K562 (cell line): Measurements from ENCODE around the gene RBPMS2. TPM values are rescaled to one million over a fixed set of nuclear protein-coding genes. Genes with fewer than 3 reads are reported as not detected.
A peak's percentile ranks its signal among the peaks of the same experiment; 100 is the strongest.

ENCODE experiments used
- ATAC-seq: fragments of 200-7000 bp; cut with Tn5 transposase; 3 replicates; pipeline ENCODE4 v1.9.1; 2020; ENCODE audit warnings: moderate library complexity
- BruUV-seq: library from RNA; stranded (reverse); fragments of 400-500 nt; replicated peaks from 2 replicates; lab custom pipeline; 2021; lab: Mats Ljungman, UMichigan
- CTCF ChIA-PET: fragments of 300-600 bp; formaldehyde crosslinking; extraction: SDS; loops from one replicate; lab custom pipeline; 2021; ENCODE audit warnings: low intra/inter-chr PET ratio; lab: Yijun Ruan, JAX
- POLR2A ChIA-PET: fragments of 300-600, 350-650 bp; sonication (Branson Sonifier 250); formaldehyde crosslinking; extraction: SDS; loops from one replicate; lab custom pipeline; 2021; ENCODE audit warnings: antibody characterized with exemption, inconsistent platforms; lab: Yijun Ruan, JAX
- DNase-seq, 4 experiments: peaks; one replicate each; pipeline versions ENCODE4 v3.0.0 to v3.0.0-alpha.2; 2011 to 2018; ENCODE audit warnings: low spot score in 3 of 4, mixed read lengths in 3 of 4; ENCODE audit errors: extremely low read depth in 1 of 4
- FAIRE-seq: peaks from 2 replicates; lab custom pipeline; 2011; peaks lifted over from hg19 to GRCh38; lab: Jason Lieb, UNC
- H2AFZ ChIP-seq: 2 replicates; pipeline ENCODE4 v1.6.0; 2011; ENCODE audit warnings: low read depth, low read length, control low read depth, inconsistent platforms
- H3K27ac ChIP-seq: fragments of 200-600 bp; 3 replicates; pipeline ENCODE4 v1.8.0; 2011; ENCODE audit warnings: low read depth, mild to moderate bottlenecking, control low read depth, inconsistent platforms, low read length, moderate library complexity, mixed read lengths; ENCODE audit errors: extremely low read depth
- H3K27me3 ChIP-seq, 2 experiments: fragments of 300-600 bp in 1 of 2; 2 replicates in 1 of 2; 3 replicates in 1 of 2; pipeline versions ENCODE4 v1.6.0 to v1.8.0; 2011; ENCODE audit warnings: inconsistent platforms in 2 of 2, low read length in 2 of 2, mild to moderate bottlenecking in 1 of 2, mixed read lengths in 1 of 2, moderate library complexity in 1 of 2; ENCODE audit not compliant: control insufficient read depth in 2 of 2, insufficient read depth in 2 of 2
- H3K36me3 ChIP-seq: fragments of 300-600 bp; 3 replicates; pipeline ENCODE4 v1.8.0; 2011; ENCODE audit warnings: mild to moderate bottlenecking, low read length, inconsistent platforms; ENCODE audit not compliant: control insufficient read depth, insufficient read depth
- H3K4me1 ChIP-seq, 2 experiments: fragments of 200-600 bp in 1 of 2; replicated peaks in 1 of 2; 2 replicates in 1 of 2; 3 replicates in 1 of 2; pipeline versions ENCODE4 v1.5.1 to v1.8.0; 2011; ENCODE audit warnings: inconsistent platforms in 2 of 2, low read length in 2 of 2, mild to moderate bottlenecking in 1 of 2, mixed read lengths in 1 of 2, moderate library complexity in 1 of 2; ENCODE audit not compliant: control insufficient read depth in 2 of 2, insufficient read depth in 2 of 2
- H3K4me2 ChIP-seq: 2 replicates; pipeline ENCODE4 v1.6.1; 2011; ENCODE audit warnings: low read length, control low read depth, inconsistent platforms, mixed read lengths; ENCODE audit not compliant: insufficient read depth
- H3K4me3 ChIP-seq: fragments of 200-600 bp; sonication (generic), shearing (Covaris generic); 2 replicates; pipeline ENCODE4 v1.5.1; 2016; ENCODE audit warnings: control low read depth, inconsistent platforms
- H3K79me2 ChIP-seq: fragments of 200-600 bp; 3 replicates; pipeline ENCODE4 v1.8.0; 2011; ENCODE audit warnings: low read length, inconsistent platforms; ENCODE audit not compliant: control insufficient read depth, insufficient read depth
- H3K9ac ChIP-seq, 2 experiments: 2 replicates each; pipeline versions ENCODE4 v1.6.0 to v1.6.1; 2011; ENCODE audit warnings: low read depth in 2 of 2, low read length in 2 of 2, control low read depth in 1 of 2, inconsistent platforms in 1 of 2, mild to moderate bottlenecking in 1 of 2, mixed read lengths in 1 of 2; ENCODE audit not compliant: insufficient read depth in 1 of 2
- H3K9me1 ChIP-seq: one replicate; pipeline ENCODE4 v1.6.0; 2011; ENCODE audit warnings: inconsistent platforms, mild to moderate bottlenecking, low read length, moderate library complexity; ENCODE audit not compliant: control insufficient read depth, insufficient read depth
- H3K9me3 ChIP-seq: replicated peaks from 2 replicates; pipeline ENCODE4 v1.5.1; 2011; ENCODE audit warnings: low read depth, low read length, inconsistent platforms; ENCODE audit not compliant: control insufficient read depth, insufficient read depth
- H4K20me1 ChIP-seq: replicated peaks from 2 replicates; pipeline ENCODE4 v1.6.1; 2011; ENCODE audit warnings: low read length, inconsistent platforms, mixed read lengths; ENCODE audit not compliant: control insufficient read depth, insufficient read depth
- HDAC1 ChIP-seq, 2 experiments: fragments of 450-650 bp; IDR thresholded peaks; 2 replicates each; pipeline ENCODE4 v1.6.1; 2016 to 2017; ENCODE audit warnings: inconsistent platforms in 1 of 2, mild to moderate bottlenecking in 1 of 2, moderate library complexity in 1 of 2
- RAD51 ChIP-seq: fragments of 450-650 bp; IDR thresholded peaks from 2 replicates; pipeline ENCODE4 v1.7.1; 2016; ENCODE audit warnings: low read depth, mild to moderate bottlenecking, borderline replicate concordance
- WGBS: fragments of 100-300 bp; shearing (Covaris generic); methylation state at CpG from one replicate; pipeline ENCODE4 v1.1.6; 2016; ENCODE audit warnings: low coverage, mixed read lengths; ENCODE audit not compliant: insufficient coverage; ENCODE audit errors: missing lambda C conversion rate; 5-methylcytosine and 5-hydroxymethylcytosine counted together
- in situ Hi-C: fragments of 300-500 bp; cut with MboI; formaldehyde crosslinking; loops from 4 replicates; pipeline ENCODE4 v1.15.0; 2018; ENCODE audit warnings: inconsistent platforms, mixed read lengths
- intact Hi-C: fragments of 100-400 bp; cut with micrococcal nuclease; formaldehyde crosslinking; loops from 2 replicates; pipeline ENCODE4 v1.14.2; 2022
- polyA plus RNA-seq, 8 experiments: library from polyadenylated mRNA; depleted of rRNA in 4 of 8; stranded (reverse) in 5 of 8; unstranded in 3 of 8; fragments of >200 nt; fragmentation: Nextera tagmentation in 2 of 8; fragmentation: Illumina TruSeq in 1 of 8; extraction: Ambion mirVana in 2 of 8; extraction: Trizol in 1 of 8; gene quantifications; 2 replicates each; pipeline versions ENCODE4 v1.2.1 to v1.2.3, GENCODE V29; 2011 to 2014; ENCODE audit warnings: inconsistent platforms in 1 of 8, missing spikeins in 1 of 8
- total RNA-seq, 7 experiments: library from RNA; depleted of rRNA in 6 of 7; stranded (reverse); fragments of >200 nt in 6 of 7; fragmentation: Illumina TruSeq in 2 of 7; extraction: Trizol in 2 of 7; gene quantifications; 2 replicates each; pipeline versions ENCODE4 v1.2.1 to v1.2.3, GENCODE V29; 2011 to 2021; ENCODE audit warnings: low replicate concordance in 1 of 7
- TF ChIP-seq, protein P1 (sequence below): sonication (generic); formaldehyde crosslinking; IDR thresholded peaks from 2 replicates; pipeline ENCODE4 v1.8.1; 2023; ENCODE audit warnings: mild to moderate bottlenecking, missing genetic modification reagents

Gene RBPMS2
- total and polyA plus RNA-seq, 9 of the 15 experiments (the other 6 are each of a cell fraction or from before 2014, with no cell fraction given): 0.11 to 2.6 (median 0.37) TPM; not detected in 1

DNA sequence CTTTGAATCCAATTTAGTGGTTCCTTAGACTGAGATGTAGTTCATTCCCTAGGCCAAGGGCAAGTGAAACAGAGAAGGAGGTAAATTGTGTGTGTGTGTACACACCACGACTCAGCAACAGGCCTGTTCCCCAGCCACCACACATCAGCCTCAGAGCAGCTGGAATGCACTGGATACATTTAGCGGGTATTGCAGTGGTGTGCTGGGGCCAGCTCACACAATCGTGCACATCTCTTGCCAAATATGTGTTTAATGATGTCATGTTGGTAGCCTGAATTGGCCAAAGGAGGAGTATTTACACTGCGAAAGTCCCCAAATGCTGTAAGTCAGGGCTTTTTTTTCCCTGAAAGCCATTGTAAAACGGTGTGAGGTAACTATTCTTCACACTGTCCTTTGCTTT, 82.3 kb downstream of the RBPMS2 start:
- FAIRE-seq (no peak), DNase-seq (no peak), ATAC-seq (no peak)
- TF ChIP-seq HDAC1 (IDR thresholded peaks at IDR 0.05): no peak
- TF ChIP-seq RAD51: no peak
- TF ChIP-seq, protein P1, sequence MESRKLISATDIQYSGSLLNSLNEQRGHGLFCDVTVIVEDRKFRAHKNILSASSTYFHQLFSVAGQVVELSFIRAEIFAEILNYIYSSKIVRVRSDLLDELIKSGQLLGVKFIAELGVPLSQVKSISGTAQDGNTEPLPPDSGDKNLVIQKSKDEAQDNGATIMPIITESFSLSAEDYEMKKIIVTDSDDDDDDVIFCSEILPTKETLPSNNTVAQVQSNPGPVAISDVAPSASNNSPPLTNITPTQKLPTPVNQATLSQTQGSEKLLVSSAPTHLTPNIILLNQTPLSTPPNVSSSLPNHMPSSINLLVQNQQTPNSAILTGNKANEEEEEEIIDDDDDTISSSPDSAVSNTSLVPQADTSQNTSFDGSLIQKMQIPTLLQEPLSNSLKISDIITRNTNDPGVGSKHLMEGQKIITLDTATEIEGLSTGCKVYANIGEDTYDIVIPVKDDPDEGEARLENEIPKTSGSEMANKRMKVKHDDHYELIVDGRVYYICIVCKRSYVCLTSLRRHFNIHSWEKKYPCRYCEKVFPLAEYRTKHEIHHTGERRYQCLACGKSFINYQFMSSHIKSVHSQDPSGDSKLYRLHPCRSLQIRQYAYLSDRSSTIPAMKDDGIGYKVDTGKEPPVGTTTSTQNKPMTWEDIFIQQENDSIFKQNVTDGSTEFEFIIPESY (CRISPR knock-in tag): peak; percentile 74
- peaks cover 13 to 35% of the 10 kb centered on the region in 2 experiments for H3K4me1 ChIP-seq
- H3K9me3 ChIP-seq: no peaks in the 10 kb centered on the region
- no TSS peak for BruUV-seq
- H3K4me3 ChIP-seq: no peak overlapping the region
- H3K27ac ChIP-seq: no peak overlapping the region
- no peaks in the 10 kb centered on the region for H3K27me3 ChIP-seq
- WGBS: 83% methylated on average over 5 of the region's 5 CpGs
- peaks cover 8% of the 10 kb centered on the region; the same call in 2 of the 3 replicates for H3K79me2 ChIP-seq
- peaks cover 7% of the 10 kb centered on the region for H3K9me1 ChIP-seq
- ChIA-PET POLR2A (interaction anchor here (0.6 to 1.3 kb wide), 3 partner anchors 11 to 445 kb away, joined by 3 read pairs; no protein-coding TSS in a partner anchor), CTCF (no interaction called here)
- peaks cover 31% of the 10 kb centered on the region for H4K20me1 ChIP-seq
- in situ Hi-C loops: no loop called here
- no peak overlapping the region for H2AFZ ChIP-seq
- intact Hi-C loops: no loop called here
- H3K4me2 ChIP-seq: no peak overlapping the region
- H3K9ac ChIP-seq: no peak overlapping the region
- H3K36me3 ChIP-seq: peaks cover 43% of the 10 kb centered on the region
